BLaER1 treated with 17β-estradiol and CSF1 and Interleukin-3, amounts not matched to agents 10 nM and 100 nM (cell line): ENCODE data around the gene AZU1.
A peak's percentile ranks its signal among the peaks of the same experiment; 100 is the strongest.

Source experiments
- H3K27ac ChIP-seq, 11 experiments: shearing (Covaris generic); formaldehyde crosslinking; 2 replicates each; pipeline ENCODE4 v1.8.1; 2022
- H3K27me3 ChIP-seq, 11 experiments: shearing (Covaris generic); formaldehyde crosslinking; 2 replicates each; pipeline ENCODE4 v1.8.1; 2022
- H3K36me3 ChIP-seq, 11 experiments: shearing (Covaris generic); formaldehyde crosslinking; 2 replicates each; pipeline ENCODE4 v1.8.1; 2022
- H3K4me1 ChIP-seq, 10 experiments: shearing (Covaris generic); formaldehyde crosslinking; 2 replicates each; pipeline ENCODE4 v1.8.1; 2022
- H3K4me2 ChIP-seq, 11 experiments: shearing (Covaris generic); formaldehyde crosslinking; 2 replicates each; pipeline ENCODE4 v1.8.1; 2022
- H3K4me3 ChIP-seq, 10 experiments: shearing (Covaris generic); formaldehyde crosslinking; 2 replicates each; pipeline ENCODE4 v1.8.1; 2022
- H3K9ac ChIP-seq, 11 experiments: shearing (Covaris generic); formaldehyde crosslinking; 2 replicates each; pipeline ENCODE4 v1.8.1; 2022
- H3K9me3 ChIP-seq, 11 experiments: shearing (Covaris generic); formaldehyde crosslinking; replicated peaks in 1 of 11; 2 replicates each; pipeline ENCODE4 v1.8.1; 2022
- H4K20me1 ChIP-seq, 11 experiments: shearing (Covaris generic); formaldehyde crosslinking; 2 replicates each; pipeline ENCODE4 v1.8.1; 2022
- Cebpa-rat ChIP-seq, 11 experiments: shearing (Covaris generic); IDR thresholded peaks; 2 replicates each; pipeline ENCODE4 v1.8.1; 2022

Gene AZU1

DNA sequence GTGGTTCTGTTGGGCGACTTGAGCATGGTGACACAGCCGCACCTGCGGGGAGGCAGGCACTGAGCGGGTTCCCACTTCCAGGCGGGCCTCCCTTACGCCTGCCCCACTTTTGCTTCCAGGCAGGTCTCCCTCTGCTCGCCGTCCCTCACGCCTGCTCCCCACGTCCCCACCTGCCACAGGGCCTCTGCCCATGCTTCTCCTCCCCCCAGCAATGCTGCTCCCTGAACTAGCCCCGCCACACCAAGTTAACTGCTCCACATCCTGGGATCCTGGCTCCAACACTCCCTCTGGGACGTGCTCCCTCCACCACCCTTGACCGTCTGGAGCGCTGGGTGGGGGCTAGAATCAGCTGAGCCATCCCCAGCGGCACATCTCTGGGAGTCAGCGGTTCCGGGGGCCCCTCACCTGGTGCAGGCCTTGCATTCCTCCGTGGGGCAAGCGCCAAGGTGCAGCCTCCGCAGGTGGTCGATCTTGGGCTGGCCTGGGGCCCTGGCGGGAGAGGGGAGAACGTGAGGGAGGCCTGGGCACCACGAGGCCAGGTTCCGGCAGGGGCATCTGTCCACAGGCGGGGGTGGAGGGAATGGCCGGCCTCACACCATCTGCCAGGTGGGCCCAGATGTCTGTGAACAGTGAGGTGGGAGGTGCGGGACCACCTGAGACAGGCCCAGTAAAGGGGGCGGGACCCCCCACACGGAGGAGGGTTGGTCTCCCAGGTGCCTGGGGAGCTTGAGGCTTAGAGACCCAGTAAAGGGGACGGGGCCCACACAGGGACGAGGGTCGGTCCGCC is 41.0 kb downstream of the AZU1 start:
- H3K36me3 ChIP-seq = peaks cover 32 to 53% (median 40%) of the 10 kb centered on the region in 11 experiments
- peak overlapping the region in 5 of 11 experiments; percentile 10 to 50 (median 44); a peak in 7 of 22 replicates for H3K27ac ChIP-seq
- H3K4me1 ChIP-seq = peaks cover 24 to 53% (median 49%) of the 10 kb centered on the region in 10 experiments
- 0 out of 22 replicates have a peak, but pooled peaks cover 0 to under 1% (median 0%) of the 10 kb centered on the region in 11 experiments for H3K27me3 ChIP-seq
- no peak for TF ChIP-seq Cebpa-rat (IDR thresholded peaks at IDR 0.05)
- H3K4me2 ChIP-seq = peak overlapping the region; percentile 32 to 81 (median 69); a peak in 19 of 22 replicates
- no peaks in the 10 kb centered on the region for H3K9me3 ChIP-seq
- H4K20me1 ChIP-seq = peaks cover 0 to 54% (median 13%) of the 10 kb centered on the region in 11 experiments; a peak in 15 of 22 replicates
- H3K4me3 ChIP-seq = no peak overlapping the region
- H3K9ac ChIP-seq = peak overlapping the region in 9 of 11 experiments; percentile 20 to 71 (median 51); a peak in 11 of 22 replicates

GRCh38 chr19:869245-870177 is 41.9 kb downstream of the AZU1 start:
- H3K27ac ChIP-seq = peak overlapping the region in 4 of 11 experiments; percentile 10 to 44 (median 30); a peak in 6 of 22 replicates
- H3K9me3 ChIP-seq = no peaks in the 10 kb centered on the region
- peaks cover 0 to 52% (median 18%) of the 10 kb centered on the region in 11 experiments; a peak in 15 of 22 replicates for H4K20me1 ChIP-seq
- H3K9ac ChIP-seq = peak overlapping the region in 4 of 11 experiments; percentile 9 to 46 (median 28); a peak in 6 of 22 replicates
- H3K4me2 ChIP-seq = peak overlapping the region in 7 of 11 experiments; percentile 32 to 78 (median 67); a peak in 12 of 22 replicates
- no peaks in the 10 kb centered on the region for H3K27me3 ChIP-seq
- H3K4me3 ChIP-seq = no peak overlapping the region
- TF ChIP-seq Cebpa-rat (IDR thresholded peaks at IDR 0.05) = no peak
- peaks cover 36 to 60% (median 46%) of the 10 kb centered on the region in 11 experiments for H3K36me3 ChIP-seq
- peaks cover 20 to 50% (median 46%) of the 10 kb centered on the region in 10 experiments for H3K4me1 ChIP-seq

- Histone ChIP-seq H3K9ac (no peak overlapping the region), H3K36me3 (peaks cover 44 to 67% (median 53%) of the 10 kb centered on the region in 11 experiments), H3K27ac (no peak overlapping the region), H3K9me3 (no peaks in the 10 kb centered on the region), H3K27me3 (no peaks in the 10 kb centered on the region), H4K20me1 (peaks cover 0 to 50% (median 19%) of the 10 kb centered on the region in 11 experiments; a peak in 15 of 22 replicates), H3K4me1 (peaks cover 20 to 47% (median 45%) of the 10 kb centered on the region in 10 experiments), H3K4me2 (no peak overlapping the region), H3K4me3 (no peak overlapping the region)
- no peak for TF ChIP-seq Cebpa-rat (IDR thresholded peaks at IDR 0.05)
These were observed 42.7 kb downstream of the AZU1 start for GRCh38 chr19:870314-870713.

GRCh38 chr19:870963-871401 is 43.3 kb downstream of the AZU1 start:
- H3K4me2 ChIP-seq = no peak overlapping the region
- no peak for TF ChIP-seq Cebpa-rat (IDR thresholded peaks at IDR 0.05)
- peak overlapping the region in 1 of 11 experiments; percentile 10; a peak in 1 of 22 replicates for H3K27ac ChIP-seq
- H3K9ac ChIP-seq = no peak overlapping the region
- H3K4me3 ChIP-seq = no peak overlapping the region
- H4K20me1 ChIP-seq = peaks cover 0 to 50% (median 19%) of the 10 kb centered on the region in 11 experiments; a peak in 15 of 22 replicates
- H3K4me1 ChIP-seq = peaks cover 20 to 47% (median 45%) of the 10 kb centered on the region in 10 experiments
- H3K27me3 ChIP-seq = no peaks in the 10 kb centered on the region
- peaks cover 50 to 69% (median 59%) of the 10 kb centered on the region in 11 experiments for H3K36me3 ChIP-seq
- no peaks in the 10 kb centered on the region for H3K9me3 ChIP-seq

DNA sequence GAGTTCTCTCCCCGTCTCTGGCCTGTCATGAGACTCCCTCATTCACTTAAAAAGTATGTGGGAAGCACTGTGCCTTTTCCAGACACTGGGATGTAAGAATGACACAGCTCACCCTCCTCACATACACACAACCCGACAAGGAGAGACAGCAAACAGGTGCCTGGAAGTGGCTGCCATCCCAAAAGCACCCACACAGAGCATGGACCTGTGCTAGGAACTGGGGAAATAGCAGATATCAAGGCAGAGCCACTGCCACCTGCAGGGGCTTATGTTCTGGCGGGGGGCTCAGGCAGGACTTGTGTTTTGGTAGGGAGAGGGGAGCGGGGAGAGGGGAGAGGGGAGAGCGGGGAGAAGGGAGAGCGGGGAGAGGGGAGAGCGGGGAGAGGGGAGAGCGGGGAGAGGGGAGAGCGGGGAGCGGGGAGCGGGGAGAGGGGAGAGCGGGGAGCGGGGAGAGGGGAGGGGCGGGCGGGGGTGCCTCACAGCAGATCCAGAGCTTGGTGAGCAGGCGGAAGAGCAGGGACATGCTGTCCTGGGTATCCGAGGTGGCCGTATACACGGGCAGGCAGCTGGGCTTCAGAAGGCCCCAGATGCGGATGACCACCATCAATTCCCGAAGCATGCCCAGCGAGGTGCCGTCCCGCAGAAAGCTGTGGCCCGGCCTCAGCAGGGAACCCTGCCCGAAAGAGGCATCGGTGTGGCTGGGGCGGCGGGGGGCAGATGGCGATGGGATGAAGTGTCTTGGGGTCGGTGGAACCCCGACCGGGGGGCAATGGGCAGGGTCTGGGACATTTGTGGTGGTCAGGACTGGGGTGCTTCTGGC is 44.0 kb downstream of the AZU1 start:
- Histone ChIP-seq H3K4me3 (peak overlapping the region in 2 of 10 experiments; percentile 26 to 38; a peak in 3 of 20 replicates), H3K9ac (peak overlapping the region in 10 of 11 experiments; percentile 32 to 67 (median 58); a peak in 15 of 22 replicates), H4K20me1 (peaks cover under 1 to 55% (median 19%) of the 10 kb centered on the region in 11 experiments; a peak in 17 of 22 replicates), H3K27ac (peak overlapping the region in 10 of 11 experiments; percentile 22 to 77 (median 66); a peak in 17 of 22 replicates), H3K36me3 (peaks cover 57 to 76% (median 66%) of the 10 kb centered on the region in 11 experiments), H3K4me2 (peak overlapping the region; percentile 66 to 84 (median 76)), H3K4me1 (peaks cover 20 to 47% (median 44%) of the 10 kb centered on the region in 10 experiments), H3K9me3 (no peaks in the 10 kb centered on the region), H3K27me3 (no peaks in the 10 kb centered on the region)
- TF ChIP-seq Cebpa-rat (IDR thresholded peaks at IDR 0.05) = no peak

DNA sequence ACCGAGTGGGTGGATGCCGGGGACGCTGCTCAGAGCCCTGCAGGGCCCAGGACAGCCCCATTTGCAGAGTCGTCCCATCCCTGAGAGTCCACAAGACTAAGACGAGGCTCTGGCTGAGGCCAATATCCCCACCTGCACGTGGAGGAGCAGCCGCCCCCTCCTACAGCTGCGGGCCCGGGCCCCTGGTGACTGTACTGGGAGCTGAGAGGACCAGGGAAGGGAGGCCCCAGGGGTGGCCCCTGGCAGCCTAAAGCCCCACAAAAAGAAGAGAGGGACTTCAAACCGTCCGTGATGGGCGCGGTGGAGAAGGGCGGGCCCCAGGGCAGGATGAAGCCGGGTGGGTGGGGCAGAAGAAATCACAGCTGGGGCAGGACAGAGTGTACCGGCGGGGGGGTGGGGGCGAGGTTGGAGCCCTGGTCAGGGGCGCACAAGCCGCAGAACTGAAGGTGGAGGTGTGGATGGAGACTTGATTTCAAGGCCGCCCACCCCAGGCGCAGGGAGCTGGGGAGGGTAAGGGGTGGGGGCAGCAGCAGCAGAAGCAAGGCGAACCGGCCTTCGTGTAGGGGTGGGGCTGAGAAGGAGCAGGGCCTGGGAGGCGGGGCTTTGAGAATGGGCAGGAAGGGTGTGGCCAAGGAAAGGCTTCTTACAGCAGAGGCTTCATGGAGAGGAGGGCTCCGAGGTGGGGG is 44.8 kb downstream of the AZU1 start:
- peaks cover 7 to 56% (median 23%) of the 10 kb centered on the region in 11 experiments; a peak in 17 of 22 replicates for H4K20me1 ChIP-seq
- peaks cover 64 to 78% (median 73%) of the 10 kb centered on the region in 11 experiments for H3K36me3 ChIP-seq

DNA sequence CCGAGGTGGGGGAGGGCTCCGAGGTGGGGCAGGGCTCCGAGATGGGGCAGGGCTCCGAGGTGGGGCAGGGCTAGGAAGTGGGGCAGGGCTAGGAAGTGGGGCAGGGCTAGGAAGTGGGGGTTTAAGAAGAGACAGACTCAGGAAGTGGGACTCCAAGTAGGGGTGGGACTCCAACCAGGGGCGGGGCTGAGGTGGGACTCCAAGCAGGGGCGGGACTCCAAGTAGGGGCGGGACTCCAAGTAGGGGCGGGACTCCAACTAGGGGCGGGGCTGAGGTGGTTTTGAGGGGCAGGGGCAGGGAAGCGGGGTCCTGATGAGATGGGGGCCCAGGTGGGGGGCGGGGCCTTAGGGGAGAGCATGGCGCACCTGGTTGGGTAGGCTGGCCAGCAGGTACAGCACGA is 45.4 kb downstream of the AZU1 start:
- TF ChIP-seq Cebpa-rat (IDR thresholded peaks at IDR 0.05) = no peak
- Histone ChIP-seq H3K4me3 (no peak overlapping the region), H3K4me2 (peak overlapping the region in 4 of 11 experiments; percentile 10 to 48 (median 42); a peak in 3 of 22 replicates), H3K27me3 (no peaks in the 10 kb centered on the region), H4K20me1 (peaks cover 5 to 49% (median 20%) of the 10 kb centered on the region in 11 experiments; a peak in 17 of 22 replicates), H3K4me1 (peaks cover 20 to 38% (median 31%) of the 10 kb centered on the region in 10 experiments), H3K36me3 (peaks cover 60 to 72% (median 67%) of the 10 kb centered on the region in 11 experiments), H3K9me3 (no peaks in the 10 kb centered on the region), H3K27ac (peak overlapping the region in 1 of 11 experiments; percentile 77; a peak in 3 of 22 replicates), H3K9ac (no peak overlapping the region)

More for the DNA sequence above, 44.8 kb downstream of the AZU1 start:
- Histone ChIP-seq H3K9me3 (no peaks in the 10 kb centered on the region), H3K4me2 (peak overlapping the region; percentile 66 to 84 (median 76)), H3K4me1 (peaks cover 20 to 44% (median 38%) of the 10 kb centered on the region in 10 experiments), H3K9ac (peak overlapping the region in 10 of 11 experiments; percentile 32 to 67 (median 58); a peak in 15 of 22 replicates), H3K27ac (peak overlapping the region in 10 of 11 experiments; percentile 22 to 77 (median 66); a peak in 18 of 22 replicates), H3K27me3 (no peaks in the 10 kb centered on the region), H3K4me3 (peak overlapping the region in 2 of 10 experiments; percentile 26 to 38; a peak in 3 of 20 replicates)
- no peak for TF ChIP-seq Cebpa-rat (IDR thresholded peaks at IDR 0.05)
